ENCODE results near the gene RGS5.
"Not testable (repeated sequence)": the region's sequence is repeated elsewhere in the genome, so short reads cannot be mapped to it uniquely, and the experiment has no call there.

Gene RGS5

GRCh38 chr1:163202833-163203451 is at the start of gene RGS5:
TSS of gene RGS5 (minus strand) at chr1:163202916. CDS start at chr1:163202835, 81 bp downstream.
- DNase-seq, result no peak

GRCh38 chr1:163250382-163250974 is 47.8 kb upstream of the RGS5 start:
- DNase-seq, result no peak

- DNase-seq, result no peak
These were observed 45.3 kb upstream of the RGS5 start for GRCh38 chr1:163248064-163248463.

GRCh38 chr1:163244648-163245047 is 41.9 kb upstream of the RGS5 start:
- DNase-seq, result not testable (repeated sequence)

- no peak for DNase-seq
These were observed 39.0 kb upstream of the RGS5 start for GRCh38 chr1:163241746-163242145.

- no peak for DNase-seq
These were observed 38.0 kb upstream of the RGS5 start for GRCh38 chr1:163240705-163241104.

- DNase-seq, result not testable (repeated sequence)
These were observed 30.9 kb upstream of the RGS5 start for GRCh38 chr1:163233643-163234042.

GRCh38 chr1:163231385-163231784 is 28.7 kb upstream of the RGS5 start:
- DNase-seq, result peak; percentile 4

- DNase-seq, result no peak
These were observed 28.1 kb upstream of the RGS5 start for GRCh38 chr1:163230827-163231226.

- DNase-seq, result not testable (repeated sequence)
These were observed 25.6 kb upstream of the RGS5 start for GRCh38 chr1:163228271-163228670.

- no peak for DNase-seq
These were observed 24.4 kb upstream of the RGS5 start for GRCh38 chr1:163227126-163227525.

- no peak for DNase-seq
These were observed 10.9 kb upstream of the RGS5 start for GRCh38 chr1:163213626-163214025.

- no peak for DNase-seq
These were observed 9.0 kb upstream of the RGS5 start for GRCh38 chr1:163211667-163212066.

GRCh38 chr1:163205513-163205912 is 2.8 kb upstream of the RGS5 start:
- DNase-seq, result no peak

GRCh38 chr1:163203561-163203960 is 845 bp upstream of the RGS5 start:
- no peak for DNase-seq

- no peak for DNase-seq
These were observed 810 bp downstream of the RGS5 start for GRCh38 chr1:163201906-163202305.

- DNase-seq, result no peak
These were observed 5.7 kb downstream of the RGS5 start for GRCh38 chr1:163197022-163197421.

- no peak for DNase-seq
These were observed 6.3 kb downstream of the RGS5 start for GRCh38 chr1:163196449-163196787.

- DNase-seq, result no peak
These were observed 6.8 kb downstream of the RGS5 start for GRCh38 chr1:163195728-163196448.

GRCh38 chr1:163191301-163191700 is 11.4 kb downstream of the RGS5 start:
- DNase-seq, result no peak

GRCh38 chr1:163188947-163189346 is 13.8 kb downstream of the RGS5 start:
- DNase-seq, result no peak

GRCh38 chr1:163187849-163188248 is 14.9 kb downstream of the RGS5 start:
- no peak for DNase-seq

- no peak for DNase-seq
These were observed 15.9 kb downstream of the RGS5 start for GRCh38 chr1:163186862-163187261.

GRCh38 chr1:163182330-163182949 is 20.3 kb downstream of the RGS5 start:
- no peak for DNase-seq
